ENCODE data around the gene MELTF. TPM values are rescaled to one million over a fixed set of nuclear protein-coding genes. Genes with fewer than 3 reads are reported as not detected.

Gene MELTF
- total and polyA plus RNA-seq, 9 of the 15 experiments (the other 6 are each of a cell fraction or from before 2014, with no cell fraction given), result 0.35 to 10.5 (median 4.5) TPM

DNA sequence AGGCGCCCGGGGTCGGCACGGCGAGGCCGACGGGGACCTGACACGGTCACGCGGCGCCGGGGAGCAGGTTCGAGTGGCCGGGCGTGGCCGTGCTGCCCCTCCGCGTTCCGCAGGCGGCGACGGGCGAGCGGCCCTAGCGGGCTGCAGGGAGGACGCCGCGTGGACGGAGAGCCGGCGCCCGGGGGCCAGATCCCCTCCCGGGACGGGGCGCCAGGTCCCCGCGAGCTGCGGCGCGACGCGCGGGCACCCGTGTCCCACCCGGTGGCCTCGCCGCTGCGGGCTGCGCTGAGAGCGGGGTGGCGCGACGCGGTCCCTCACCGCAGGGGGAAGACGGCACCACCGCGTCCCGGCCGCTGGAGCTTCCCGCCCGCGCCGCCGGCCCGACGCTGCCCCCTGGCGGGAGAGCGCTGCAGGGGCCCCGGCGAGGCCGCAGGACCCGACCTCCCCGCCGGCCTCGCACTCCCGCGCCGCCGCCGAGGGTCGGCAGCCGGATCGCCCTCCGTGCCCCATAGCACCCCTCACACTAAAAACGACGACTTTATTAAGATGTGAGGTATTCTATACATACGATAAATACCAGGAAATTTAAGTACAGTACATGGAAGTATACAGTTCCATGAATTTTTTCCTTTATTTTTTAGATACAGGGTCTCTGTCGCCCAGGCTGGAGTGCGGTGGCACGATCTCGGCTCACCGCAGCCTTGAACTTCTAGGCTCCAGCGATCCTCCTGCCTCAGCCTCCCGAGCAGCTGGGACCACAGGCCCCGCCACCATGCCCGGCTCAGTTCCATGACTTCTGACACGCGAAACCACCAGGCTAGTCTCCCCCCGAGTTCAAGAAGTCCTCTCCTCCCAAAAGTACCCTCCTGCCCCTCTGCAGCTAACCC, 59.7 kb downstream of the MELTF start:
- Histone ChIP-seq H3K9ac (ENCODE audit: insufficient read depth in 1 of 2, low read depth in 2 of 2, low read length in 2 of 2) (peak overlapping the region; percentile 90 to 96), H3K27ac (ENCODE audit: extremely low read depth, low read depth, low read length) (peak overlapping the region; percentile 94), H3K36me3 (ENCODE audit: control insufficient read depth, insufficient read depth, low read length) (peaks cover 8% of the 10 kb centered on the region; the same call in 1 of the 3 replicates), H3K4me2 (ENCODE audit: insufficient read depth, low read length) (peak overlapping the region; percentile 77), H3K9me3 (replicated peaks; ENCODE audit: control insufficient read depth, insufficient read depth, low read depth, low read length) (peaks cover 3% of the 10 kb centered on the region; the same call in 1 of the 2 replicates), H3K9me1 (ENCODE audit: control insufficient read depth, insufficient read depth, low read length) (no peaks in the 10 kb centered on the region), H3K27me3 (ENCODE audit: control insufficient read depth in 2 of 2, insufficient read depth in 2 of 2, low read length in 2 of 2) (no peaks in the 10 kb centered on the region), H3K79me2 (ENCODE audit: control insufficient read depth, insufficient read depth, low read length) (peaks cover 12% of the 10 kb centered on the region; the same call in 2 of the 3 replicates), H3K4me1 (replicated peaks in 1 of 2; ENCODE audit: control insufficient read depth in 2 of 2, insufficient read depth in 2 of 2, low read length in 2 of 2) (peaks cover 20 to 32% of the 10 kb centered on the region in 2 experiments; a peak in 4 of 5 replicates), H3K4me3 (peak overlapping the region; percentile 71), H4K20me1 (replicated peaks; ENCODE audit: control insufficient read depth, insufficient read depth, low read length) (no peaks in the 10 kb centered on the region), H2AFZ (ENCODE audit: low read depth, low read length) (peak overlapping the region; percentile 92)
- ChIA-PET CTCF (ENCODE audit: low intra/inter-chr PET ratio) (interaction anchor here (0.6 to 2.7 kb wide), 8 partner anchors 28 to 445 kb away, joined by 3 to 10 read pairs (median 4); no protein-coding TSS in a partner anchor), POLR2A (interaction anchor here (0.6 to 1.4 kb wide), 6 partner anchors 10 to 33 kb away, joined by 3 to 5 read pairs (median 4); no protein-coding TSS in a partner anchor)
- ATAC-seq (peak; percentile 86), DNase-seq (ENCODE audit: extremely low read depth in 1 of 4, low spot score in 3 of 4) (peak; percentile 82 to 90 (median 88)), FAIRE-seq (no peak)
- in situ Hi-C loops (cut with MboI), result loop anchor here (10.0 kb wide), 2 partner anchors 215 to 365 kb away; no protein-coding TSS in a partner anchor
- intact Hi-C loops (cut with micrococcal nuclease), result loop anchor here (2.0 to 5.0 kb wide), 2 partner anchors 361 to 448 kb away; no protein-coding TSS in a partner anchor
- BruUV-seq (replicated peaks), result no TSS peak
- 7% methylated on average over 61 of the region's 100 CpGs for WGBS (ENCODE audit: insufficient coverage, low coverage, missing lambda C conversion rate)
- no peak for TF ChIP-seq SRF (CRISPR knock-in tag; IDR thresholded peaks at IDR 0.05)
- TF ChIP-seq ZNF12 (CRISPR knock-in tag; IDR thresholded peaks at IDR 0.05), result no peak
- TF ChIP-seq UBTF (IDR thresholded peaks at IDR 0.05; ENCODE audit: borderline replicate concordance in 1 of 2, low read depth in 2 of 2, low read length in 2 of 2), result peak; percentile 80 to 93; a peak in 3 of 4 replicates
- peak; percentile 97 for TF ChIP-seq RB1 (IDR thresholded peaks at IDR 0.05; ENCODE audit: low read depth)
- no peak for TF ChIP-seq ZNF311 (CRISPR knock-in tag; IDR thresholded peaks at IDR 0.05)
- TF ChIP-seq MED1 (CRISPR knock-in tag; IDR thresholded peaks at IDR 0.05; ENCODE audit: borderline replicate concordance), result peak; percentile 61; the same call in 1 of the 2 replicates
- TF ChIP-seq TSC22D4 (tag; IDR thresholded peaks at IDR 0.05), result no peak
- TF ChIP-seq ZNF316 (IDR thresholded peaks at IDR 0.05), result no peak
- TF ChIP-seq, protein P1, sequence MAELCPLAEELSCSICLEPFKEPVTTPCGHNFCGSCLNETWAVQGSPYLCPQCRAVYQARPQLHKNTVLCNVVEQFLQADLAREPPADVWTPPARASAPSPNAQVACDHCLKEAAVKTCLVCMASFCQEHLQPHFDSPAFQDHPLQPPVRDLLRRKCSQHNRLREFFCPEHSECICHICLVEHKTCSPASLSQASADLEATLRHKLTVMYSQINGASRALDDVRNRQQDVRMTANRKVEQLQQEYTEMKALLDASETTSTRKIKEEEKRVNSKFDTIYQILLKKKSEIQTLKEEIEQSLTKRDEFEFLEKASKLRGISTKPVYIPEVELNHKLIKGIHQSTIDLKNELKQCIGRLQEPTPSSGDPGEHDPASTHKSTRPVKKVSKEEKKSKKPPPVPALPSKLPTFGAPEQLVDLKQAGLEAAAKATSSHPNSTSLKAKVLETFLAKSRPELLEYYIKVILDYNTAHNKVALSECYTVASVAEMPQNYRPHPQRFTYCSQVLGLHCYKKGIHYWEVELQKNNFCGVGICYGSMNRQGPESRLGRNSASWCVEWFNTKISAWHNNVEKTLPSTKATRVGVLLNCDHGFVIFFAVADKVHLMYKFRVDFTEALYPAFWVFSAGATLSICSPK (IDR thresholded peaks at IDR 0.05; ENCODE audit: borderline replicate concordance), result no peak
- 0 out of 2 replicates have a peak, but pooled peaks have one; percentile 15 for TF ChIP-seq ELF1 (tag; IDR thresholded peaks at IDR 0.05)
- TF ChIP-seq KHSRP (IDR thresholded peaks at IDR 0.05), result no peak
- TF ChIP-seq STAT5B (CRISPR knock-in tag; IDR thresholded peaks at IDR 0.05), result no peak
- TF ChIP-seq ZSCAN29 (IDR thresholded peaks at IDR 0.05), result no peak
- no peak for TF ChIP-seq RHOXF2B (CRISPR knock-in tag; conservative IDR thresholded peaks at IDR 0.05)
- TF ChIP-seq GTF2F1 (IDR thresholded peaks at IDR 0.05; ENCODE audit: low read depth, low read length), result no peak

Measured in K562 (cell line).